HCT116 (cell line): ENCODE measurements around the gene SLC7A1.

Experiments
- CEBPB ChIP-seq: IDR thresholded peaks from 2 replicates; pipeline ENCODE4 v1.6.1; 2012; ENCODE audit warnings: low read depth
- ELF1 ChIP-seq: IDR thresholded peaks from 2 replicates; pipeline ENCODE4 v1.6.1; 2012; ENCODE audit warnings: low read depth, borderline replicate concordance
- EZH2 ChIP-seq: fragments of 200-600 bp; sonication (generic); IDR thresholded peaks from 2 replicates; pipeline ENCODE4 v1.6.1; 2017; ENCODE audit warnings: antibody characterized with exemption, mixed run types
- EZH2phosphoT487 ChIP-seq: fragments of 200-600 bp; IDR thresholded peaks from 2 replicates; pipeline ENCODE4 v1.6.1; 2018; ENCODE audit warnings: antibody characterized with exemption, borderline replicate concordance
- JUND ChIP-seq: IDR thresholded peaks from 2 replicates; pipeline ENCODE4 v1.6.1; 2012
- POLR2A ChIP-seq: IDR thresholded peaks from 2 replicates; pipeline ENCODE4 v1.7.0; 2011; ENCODE audit warnings: borderline replicate concordance; ENCODE audit not compliant: insufficient read depth, insufficient read length; ENCODE audit errors: extremely low read depth
- POLR2AphosphoS5 ChIP-seq: IDR thresholded peaks from 2 replicates; pipeline ENCODE4 v1.6.1; 2011; ENCODE audit warnings: mild to moderate bottlenecking, low read depth, low read length, moderate library complexity
- SRF ChIP-seq: IDR thresholded peaks from 2 replicates; pipeline ENCODE4 v1.6.1; 2012; ENCODE audit warnings: low read depth
- YY1 ChIP-seq: IDR thresholded peaks from 2 replicates; pipeline ENCODE4 v1.6.1; 2011; ENCODE audit warnings: low read length, low read depth, moderate library complexity, mild to moderate bottlenecking; ENCODE audit not compliant: insufficient replicate concordance; ENCODE audit errors: extremely low read depth
- ZNF274 ChIP-seq: fragments of 200-500 bp; sonication (Bioruptor generic); IDR thresholded peaks from 2 replicates; pipeline ENCODE4 v1.6.1; 2014; ENCODE audit warnings: mild to moderate bottlenecking, low read depth, low read length, inconsistent platforms
- TF ChIP-seq, protein P1 (sequence below), 3 experiments: fragments of 200-600 bp in 1 of 3; sonication (generic) in 1 of 3; IDR thresholded peaks in 2 of 3; conservative IDR thresholded peaks in 1 of 3; 2 replicates each; pipeline ENCODE4 v1.5.1; 2012 to 2017; ENCODE audit warnings: low read depth in 2 of 3, low read length in 2 of 3, antibody characterized with exemption in 1 of 3, borderline replicate concordance in 1 of 3, control low read depth in 1 of 3, mild to moderate bottlenecking in 1 of 3, mixed read lengths in 1 of 3, mixed run types in 1 of 3, moderate library complexity in 1 of 3; ENCODE audit not compliant: insufficient read depth in 1 of 3
- TF ChIP-seq, protein P2 (sequence below): IDR thresholded peaks from 2 replicates; pipeline ENCODE4 v1.6.1; 2012

DNA sequence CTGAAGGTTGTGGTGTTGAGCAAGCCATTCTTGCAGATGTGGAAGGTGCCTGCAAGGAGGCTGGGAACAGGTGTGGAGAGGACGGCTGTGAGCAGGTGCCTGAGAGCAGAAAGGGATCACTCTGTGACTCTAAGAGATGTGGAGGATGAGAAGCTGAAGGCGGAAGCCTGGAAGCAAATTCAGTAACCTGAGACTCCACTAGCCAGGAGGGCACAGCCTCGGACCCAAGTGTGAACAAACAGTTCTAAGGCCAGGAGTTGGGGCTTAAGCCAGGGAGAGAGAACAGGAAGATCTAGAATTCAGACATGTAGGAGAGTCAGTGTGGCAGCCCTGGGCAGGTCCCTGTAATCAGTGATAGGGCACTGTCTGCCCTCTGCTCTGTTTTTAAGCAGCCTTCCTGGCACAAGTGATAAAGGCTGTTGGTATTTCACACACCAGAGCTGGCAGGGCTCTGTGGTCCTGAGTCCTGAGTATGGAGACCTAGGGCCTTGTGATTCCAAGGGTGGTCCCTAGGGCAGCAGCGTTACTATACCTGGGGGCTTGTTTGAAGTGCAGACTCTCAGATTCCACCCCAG, 131.3 kb downstream of the SLC7A1 start:
- TF ChIP-seq EZH2 (no peak), ELF1 (no peak), EZH2phosphoT487 (no peak), POLR2A (no peak), POLR2AphosphoS5 (no peak), CEBPB (no peak), JUND (no peak), ZNF274 (no peak), SRF (no peak), YY1 (no peak)
- TF ChIP-seq, protein P1, sequence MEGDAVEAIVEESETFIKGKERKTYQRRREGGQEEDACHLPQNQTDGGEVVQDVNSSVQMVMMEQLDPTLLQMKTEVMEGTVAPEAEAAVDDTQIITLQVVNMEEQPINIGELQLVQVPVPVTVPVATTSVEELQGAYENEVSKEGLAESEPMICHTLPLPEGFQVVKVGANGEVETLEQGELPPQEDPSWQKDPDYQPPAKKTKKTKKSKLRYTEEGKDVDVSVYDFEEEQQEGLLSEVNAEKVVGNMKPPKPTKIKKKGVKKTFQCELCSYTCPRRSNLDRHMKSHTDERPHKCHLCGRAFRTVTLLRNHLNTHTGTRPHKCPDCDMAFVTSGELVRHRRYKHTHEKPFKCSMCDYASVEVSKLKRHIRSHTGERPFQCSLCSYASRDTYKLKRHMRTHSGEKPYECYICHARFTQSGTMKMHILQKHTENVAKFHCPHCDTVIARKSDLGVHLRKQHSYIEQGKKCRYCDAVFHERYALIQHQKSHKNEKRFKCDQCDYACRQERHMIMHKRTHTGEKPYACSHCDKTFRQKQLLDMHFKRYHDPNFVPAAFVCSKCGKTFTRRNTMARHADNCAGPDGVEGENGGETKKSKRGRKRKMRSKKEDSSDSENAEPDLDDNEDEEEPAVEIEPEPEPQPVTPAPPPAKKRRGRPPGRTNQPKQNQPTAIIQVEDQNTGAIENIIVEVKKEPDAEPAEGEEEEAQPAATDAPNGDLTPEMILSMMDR (IDR thresholded peaks at IDR 0.05 in 2 of 3, conservative IDR thresholded peaks at IDR 0.05 in 1 of 3; ENCODE audit: borderline replicate concordance in 1 of 3, insufficient read depth in 1 of 3, low read depth in 2 of 3, low read length in 2 of 3) = no peak
- TF ChIP-seq, protein P2, sequence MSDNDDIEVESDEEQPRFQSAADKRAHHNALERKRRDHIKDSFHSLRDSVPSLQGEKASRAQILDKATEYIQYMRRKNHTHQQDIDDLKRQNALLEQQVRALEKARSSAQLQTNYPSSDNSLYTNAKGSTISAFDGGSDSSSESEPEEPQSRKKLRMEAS = no peak
